Measurements from ENCODE around the gene CRHR2. TPM values are rescaled to one million over a fixed set of nuclear protein-coding genes. Genes with fewer than 3 reads are reported as not detected.
"Not testable (repeated sequence)": the region's sequence is repeated elsewhere in the genome, so short reads cannot be mapped to it uniquely, and the experiment has no call there.

CRHR2 gene
- not detected in 2 replicates for total RNA-seq

- peak in 1 of 2 donors; percentile 2 for DNase-seq (ENCODE audit: low read depth in 2 of 2)
Measured at GRCh38 chr7:30682212-30683083, at the start of gene CRHR2. Gene CRHR2 (minus strand): TSS chr7:30682456. CDS start chr7:30682280, 176 bp downstream.

DNA sequence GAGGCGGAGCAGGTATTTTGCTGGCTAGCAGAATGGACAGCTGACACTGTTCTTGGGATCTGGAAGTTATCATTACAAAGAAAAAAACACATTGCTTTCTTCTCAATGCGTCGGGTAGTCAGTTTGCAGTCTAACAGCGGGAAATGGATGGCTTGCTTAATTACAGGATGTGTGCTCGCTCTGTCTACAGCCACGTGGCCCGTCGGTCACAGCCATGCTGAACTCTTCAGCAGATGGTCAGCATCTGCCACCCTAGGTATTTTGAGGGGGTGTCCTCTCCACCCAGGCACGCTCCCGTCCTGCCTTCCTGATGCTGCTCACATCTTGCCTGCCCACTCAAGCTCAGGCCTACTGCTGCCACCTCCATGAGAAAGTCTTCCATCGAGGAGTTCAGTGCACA is 49.3 kb upstream of the CRHR2 start:
- DNase-seq (ENCODE audit: low read depth in 2 of 2) = no peak

- no peak for DNase-seq (ENCODE audit: low read depth in 2 of 2)
Measured at GRCh38 chr7:30730996-30731395, 48.7 kb upstream of the CRHR2 start.

GRCh38 chr7:30730097-30730496 is 47.8 kb upstream of the CRHR2 start:
- no peak for DNase-seq (ENCODE audit: low read depth in 2 of 2)

DNA sequence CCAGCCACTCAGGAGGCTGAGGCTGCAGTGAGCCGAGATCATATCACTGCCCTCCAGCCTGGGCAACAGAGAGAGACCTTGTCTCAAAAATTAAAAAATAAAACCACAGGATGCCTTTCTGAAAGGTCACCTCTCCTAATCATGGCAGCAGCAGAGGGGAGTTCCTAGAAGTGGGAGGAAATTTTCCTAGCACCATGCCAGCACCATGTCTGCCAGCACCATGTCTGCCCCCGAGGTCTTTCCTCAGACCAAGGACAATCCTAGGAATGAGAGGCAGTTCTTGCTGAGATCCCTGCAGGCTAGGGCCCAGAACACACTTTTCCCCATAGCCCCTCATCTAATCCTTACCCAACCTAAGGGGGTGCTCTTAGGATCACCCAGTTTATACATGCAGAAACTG is 47.4 kb upstream of the CRHR2 start:
- DNase-seq (ENCODE audit: low read depth in 2 of 2) = no peak

- DNase-seq (ENCODE audit: low read depth in 2 of 2) = no peak
Measured at GRCh38 chr7:30728591-30729100, 46.4 kb upstream of the CRHR2 start.

- no peak for DNase-seq (ENCODE audit: low read depth in 2 of 2)
Measured at GRCh38 chr7:30727061-30727945, 45.0 kb upstream of the CRHR2 start.

- no peak for DNase-seq (ENCODE audit: low read depth in 2 of 2)
Measured at GRCh38 chr7:30726296-30727006, 44.2 kb upstream of the CRHR2 start.

GRCh38 chr7:30723776-30724175 is 41.5 kb upstream of the CRHR2 start:
- DNase-seq (ENCODE audit: low read depth in 2 of 2) = no peak

DNA sequence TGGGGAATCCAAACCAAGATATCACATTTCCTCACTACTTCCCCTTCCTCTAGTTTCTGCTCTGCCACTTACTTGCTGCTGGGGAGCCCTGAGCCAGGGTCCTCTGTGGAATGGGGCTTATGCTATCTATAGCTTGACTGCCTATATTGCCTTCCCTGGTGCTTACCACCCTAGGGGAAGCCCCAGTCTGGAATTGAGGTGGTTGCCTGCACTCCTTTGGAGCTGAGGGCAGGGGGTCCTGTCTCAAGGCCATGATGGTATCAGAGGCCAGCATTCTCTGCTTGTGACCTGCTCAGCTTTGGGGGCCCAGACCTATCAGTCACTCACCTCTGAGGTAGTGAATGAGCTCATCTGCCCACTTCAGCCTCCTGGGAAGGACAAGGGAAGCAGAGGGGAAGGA is 40.4 kb upstream of the CRHR2 start:
- no peak for DNase-seq (ENCODE audit: low read depth in 2 of 2)

DNA sequence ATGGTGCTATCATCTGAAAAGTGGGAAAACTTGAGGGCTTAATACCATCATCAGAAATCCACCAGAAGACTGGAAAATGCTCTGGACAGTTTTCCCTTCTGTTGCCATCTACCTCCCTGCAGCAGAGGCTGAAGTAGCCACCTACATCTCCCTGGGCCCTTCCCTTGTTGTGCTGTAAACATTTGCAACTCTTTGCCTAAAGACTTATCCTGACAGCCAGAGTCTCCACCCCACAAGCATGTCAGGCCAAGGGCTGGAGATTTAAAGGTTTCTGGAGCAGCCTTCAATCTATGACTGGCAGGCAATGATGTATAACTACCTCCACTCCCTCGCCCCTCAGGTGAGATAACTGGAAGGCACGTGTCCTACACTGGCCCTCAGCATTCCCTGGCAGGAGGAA is 39.9 kb upstream of the CRHR2 start:
- no peak for DNase-seq (ENCODE audit: low read depth in 2 of 2)

DNA sequence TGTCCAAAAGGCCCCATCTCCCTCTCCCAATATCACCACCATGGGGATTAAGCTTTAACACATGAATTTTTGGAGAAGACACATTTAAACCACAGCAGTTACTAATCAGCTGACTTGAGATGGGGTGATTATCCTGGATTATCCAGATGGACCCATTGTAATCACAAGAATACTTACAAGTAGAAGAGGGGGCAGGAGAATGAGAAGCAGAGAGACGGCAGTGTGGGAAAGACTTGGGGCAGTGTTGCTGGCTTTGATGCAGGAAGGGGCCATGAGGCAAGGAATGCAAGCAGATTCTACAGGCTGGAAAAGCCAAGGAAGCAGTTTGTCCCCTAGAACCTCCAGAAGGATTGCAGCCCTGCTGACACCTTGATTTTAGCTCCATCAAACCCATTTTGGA is 39.0 kb upstream of the CRHR2 start:
- no peak for DNase-seq (ENCODE audit: low read depth in 2 of 2)

- DNase-seq (ENCODE audit: low read depth in 2 of 2) = not testable (repeated sequence)
Measured at GRCh38 chr7:30719434-30719833, 37.2 kb upstream of the CRHR2 start.

- no peak for DNase-seq (ENCODE audit: low read depth in 2 of 2)
Measured at GRCh38 chr7:30717181-30717580, 34.9 kb upstream of the CRHR2 start.

GRCh38 chr7:30714129-30714528 is 31.9 kb upstream of the CRHR2 start:
- DNase-seq (ENCODE audit: low read depth in 2 of 2) = no peak

- no peak for DNase-seq (ENCODE audit: low read depth in 2 of 2)
Measured at GRCh38 chr7:30713392-30713791, 31.1 kb upstream of the CRHR2 start.

DNA sequence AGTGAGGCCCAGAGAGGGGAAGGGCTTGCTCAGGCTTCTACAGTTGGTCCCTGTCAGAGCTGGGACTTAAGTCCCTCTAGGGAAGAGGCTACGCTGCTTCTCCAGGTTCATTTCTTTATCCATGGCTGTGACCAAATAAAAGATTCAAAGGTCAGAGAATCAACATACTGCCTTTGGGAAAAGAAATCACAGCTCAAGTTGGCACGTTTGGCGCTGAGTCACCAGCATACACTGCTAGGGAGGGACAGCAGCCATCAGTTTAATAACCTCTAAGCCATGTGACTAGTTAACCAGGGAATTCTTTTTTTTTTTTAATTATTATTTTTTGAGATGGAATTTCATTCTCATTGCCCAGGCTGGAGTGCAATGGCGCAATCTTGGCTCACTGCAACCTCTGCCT is 28.4 kb upstream of the CRHR2 start:
- DNase-seq (ENCODE audit: low read depth in 2 of 2) = no peak

- no peak for DNase-seq (ENCODE audit: low read depth in 2 of 2)
Measured at GRCh38 chr7:30709549-30709948, 27.3 kb upstream of the CRHR2 start.

GRCh38 chr7:30708983-30709382 is 26.7 kb upstream of the CRHR2 start:
- no peak for DNase-seq (ENCODE audit: low read depth in 2 of 2)

DNA sequence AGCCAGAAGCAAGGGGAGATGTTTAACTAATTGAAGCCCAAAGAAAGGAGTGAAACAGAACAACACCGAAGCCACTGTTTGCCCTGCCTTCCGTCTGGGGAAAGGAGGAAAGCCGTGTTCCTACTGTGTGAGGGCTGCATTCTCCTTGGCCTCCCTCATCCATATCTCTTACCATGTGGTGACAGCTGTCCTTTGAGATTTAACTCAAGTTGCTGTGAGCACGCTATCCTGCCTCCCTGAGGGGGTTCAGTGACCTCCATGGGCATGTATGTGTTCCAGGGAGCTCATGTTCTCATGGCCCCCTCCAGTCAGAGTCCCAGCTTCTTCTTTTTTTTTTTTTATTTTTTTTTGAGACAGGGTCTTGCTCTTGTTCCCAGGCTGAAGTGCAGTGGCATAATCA is 26.2 kb upstream of the CRHR2 start:
- no peak for DNase-seq (ENCODE audit: low read depth in 2 of 2)
